Thoracic aorta (tissue), 2 donors: ENCODE data around the gene MUC2. TPM values are rescaled to one million over a fixed set of nuclear protein-coding genes. Genes with fewer than 3 reads are reported as not detected.

Source experiments
- ATAC-seq: fragments of 150-250 bp; one replicate; pipeline ENCODE4 v1.8.0; 2017; ENCODE audit warnings: low read depth; ENCODE audit not compliant: insufficient number of reproducible peaks, low FRiP score
- DNase-seq: peaks from one replicate; pipeline ENCODE4 v3.0.0-alpha.2; 2020; ENCODE audit warnings: low spot score
- H3K27ac ChIP-seq, 2 donors: fragments of 200-600 bp; sonication (generic); 1 replicate in 1 of 2; 2 replicates in 1 of 2; pipeline ENCODE4 v1.5.1; 2016; ENCODE audit warnings: mild to moderate bottlenecking in 2 of 2, moderate library complexity in 2 of 2
- H3K27me3 ChIP-seq: fragments of 200-600 bp; sonication (generic); replicated peaks from 2 replicates; pipeline ENCODE4 v1.6.0; 2016; ENCODE audit warnings: mild to moderate bottlenecking; ENCODE audit not compliant: insufficient read depth
- H3K36me3 ChIP-seq: fragments of 200-600 bp; sonication (generic); one replicate; pipeline ENCODE4 v1.5.1; 2016
- H3K4me1 ChIP-seq, 2 donors: fragments of 200-600 bp; sonication (generic); 1 replicate in 1 of 2; 2 replicates in 1 of 2; pipeline versions ENCODE4 v1.5.1 to v1.6.0; 2016; ENCODE audit warnings: low read depth in 2 of 2, mild to moderate bottlenecking in 1 of 2; ENCODE audit not compliant: control insufficient read depth in 1 of 2
- H3K4me3 ChIP-seq: fragments of 200-600 bp; sonication (generic); 2 replicates; pipeline ENCODE4 v1.5.1; 2016; ENCODE audit warnings: mild to moderate bottlenecking
- H3K9me3 ChIP-seq: fragments of 200-600 bp; sonication (generic); 2 replicates; pipeline ENCODE4 v1.5.1; 2016
- CTCF ChIP-seq: fragments of 200-600 bp; sonication (generic); IDR thresholded peaks from one replicate; pipeline ENCODE4 v1.5.1; 2019; ENCODE audit warnings: antibody characterized with exemption
- total RNA-seq, 2 donors: library from RNA; depleted of rRNA; stranded (reverse); fragments of >200 nt; gene quantifications; one replicate each; pipeline versions ENCODE4 v1.1.0 to v1.2.3, GENCODE V29; 2016

Gene MUC2
- total RNA-seq, 2 donors from 2014 or later: not detected

- DNase-seq (no peak), ATAC-seq (no peak)
- H3K27me3 ChIP-seq: no peaks in the 10 kb centered on the region
- H3K4me1 ChIP-seq: no peaks in the 10 kb centered on the region
- H3K27ac ChIP-seq: no peak overlapping the region
- H3K36me3 ChIP-seq: no peaks in the 10 kb centered on the region
- H3K4me3 ChIP-seq: no peak overlapping the region
- H3K9me3 ChIP-seq: no peaks in the 10 kb centered on the region
- TF ChIP-seq CTCF: no peak
Measured at GRCh38 chr11:1092145-1092670, 17.5 kb downstream of the MUC2 start.

GRCh38 chr11:1092919-1093318 lies 18.2 kb downstream of the MUC2 start:
- Histone ChIP-seq H3K27me3 (no peaks in the 10 kb centered on the region), H3K36me3 (no peaks in the 10 kb centered on the region), H3K9me3 (no peaks in the 10 kb centered on the region), H3K4me3 (no peak overlapping the region), H3K27ac (no peak overlapping the region), H3K4me1 (no peaks in the 10 kb centered on the region)
- ATAC-seq: no peak
- no peak for DNase-seq
- TF ChIP-seq CTCF: no peak

GRCh38 chr11:1099519-1100355 lies 25.1 kb downstream of the MUC2 start:
- DNase-seq: no peak
- H3K9me3 ChIP-seq: no peaks in the 10 kb centered on the region
- no peak for TF ChIP-seq CTCF
- no peak overlapping the region for H3K4me3 ChIP-seq
- no peaks in the 10 kb centered on the region for H3K4me1 ChIP-seq
- no peaks in the 10 kb centered on the region for H3K36me3 ChIP-seq
- no peaks in the 10 kb centered on the region for H3K27me3 ChIP-seq
- H3K27ac ChIP-seq: no peak overlapping the region
- no peak for ATAC-seq

GRCh38 chr11:1100417-1101245 lies 26.0 kb downstream of the MUC2 start:
- TF ChIP-seq CTCF: no peak
- DNase-seq: no peak
- ATAC-seq: no peak
- Histone ChIP-seq H3K9me3 (no peaks in the 10 kb centered on the region), H3K4me3 (no peak overlapping the region), H3K36me3 (no peaks in the 10 kb centered on the region), H3K27ac (no peak overlapping the region), H3K4me1 (no peaks in the 10 kb centered on the region), H3K27me3 (no peaks in the 10 kb centered on the region)
